Activated CD4-positive, alpha-beta T cell treated with anti-CD3 and anti-CD28 coated beads, Interleukin-2, amount 50 U/mL, for 1 hour (primary cell): Measurements from ENCODE around the gene LMAN2.
A peak's percentile ranks its signal among the peaks of the same experiment; 100 is the strongest.
"Not testable (repeated sequence)": the region's sequence is repeated elsewhere in the genome, so short reads cannot be mapped to it uniquely, and the experiment has no call there.

Source experiments
- DNase-seq: peaks from one replicate; pipeline ENCODE4 v3.0.0-alpha.2; 2020

The LMAN2 gene

GRCh38 chr5:177325868-177326381 is 25.5 kb downstream of the LMAN2 start:
- DNase-seq = no peak

- no peak for DNase-seq
Observed at GRCh38 chr5:177320879-177321278, 30.6 kb downstream of the LMAN2 start.

GRCh38 chr5:177319913-177320588 is 31.4 kb downstream of the LMAN2 start:
- DNase-seq = no peak

GRCh38 chr5:177317959-177318377 is 33.5 kb downstream of the LMAN2 start:
- DNase-seq = peak; percentile 76

GRCh38 chr5:177316005-177316404 is 35.5 kb downstream of the LMAN2 start:
- DNase-seq = no peak

GRCh38 chr5:177315411-177315810 is 36.1 kb downstream of the LMAN2 start:
- no peak for DNase-seq

GRCh38 chr5:177314376-177315342 is 36.8 kb downstream of the LMAN2 start:
- DNase-seq = no peak

GRCh38 chr5:177313561-177314259 is 37.8 kb downstream of the LMAN2 start:
- DNase-seq = no peak

GRCh38 chr5:177312649-177313181 is 38.8 kb downstream of the LMAN2 start:
- no peak for DNase-seq

GRCh38 chr5:177311723-177312648 is 39.5 kb downstream of the LMAN2 start, which contains the start of gene MXD3:
TSS of gene MXD3 (minus strand) at chr5:177311898. CDS start at chr5:177311830, 68 bp downstream.
- DNase-seq = peak; percentile 95

GRCh38 chr5:177311392-177311722 is 40.1 kb downstream of the LMAN2 start:
- no peak for DNase-seq

- DNase-seq = no peak
Observed at GRCh38 chr5:177310757-177311391, 40.6 kb downstream of the LMAN2 start.

GRCh38 chr5:177310332-177310731 is 41.1 kb downstream of the LMAN2 start:
- DNase-seq = no peak

- peak; percentile 66 for DNase-seq
Observed at GRCh38 chr5:177309351-177310191, 41.9 kb downstream of the LMAN2 start.

- DNase-seq = no peak
Observed at GRCh38 chr5:177308740-177309139, 42.7 kb downstream of the LMAN2 start.

GRCh38 chr5:177307544-177308363 is 43.7 kb downstream of the LMAN2 start:
- DNase-seq = no peak

- DNase-seq = no peak
Observed at GRCh38 chr5:177306674-177307543, 44.6 kb downstream of the LMAN2 start.

- DNase-seq = not testable (repeated sequence)
Observed at GRCh38 chr5:177306103-177306640, 45.3 kb downstream of the LMAN2 start.
